HepG2 (cell line): ENCODE measurements around the gene TEF. TPM values are rescaled to one million over a fixed set of nuclear protein-coding genes. Genes with fewer than 3 reads are reported as not detected.

ENCODE experiments used
- ARID4A ChIP-seq: sonication (generic); formaldehyde crosslinking; IDR thresholded peaks from 2 replicates; pipeline ENCODE4 v1.5.0; 2020; ENCODE audit warnings: mild to moderate bottlenecking, missing genetic modification reagents, borderline replicate concordance
- ARNT ChIP-seq: fragments of 450-650 bp; IDR thresholded peaks from 2 replicates; pipeline ENCODE4 v1.6.1; 2017
- EED ChIP-seq: sonication (generic); formaldehyde crosslinking; IDR thresholded peaks from 2 replicates; pipeline ENCODE4 v1.5.0; 2020; ENCODE audit warnings: mild to moderate bottlenecking, missing genetic modification reagents
- HES4 ChIP-seq: sonication (generic); formaldehyde crosslinking; IDR thresholded peaks from 2 replicates; pipeline ENCODE4 v1.9.0; 2021; ENCODE audit warnings: mild to moderate bottlenecking, missing genetic modification reagents, borderline replicate concordance
- MLX ChIP-seq: IDR thresholded peaks from 2 replicates; pipeline ENCODE4 v1.6.1; 2016
- NFIC ChIP-seq: IDR thresholded peaks from 2 replicates; pipeline ENCODE4 v1.6.1; 2012; ENCODE audit warnings: mild to moderate bottlenecking, low read length, inconsistent platforms
- PLRG1 ChIP-seq: fragments of 450-650 bp; conservative IDR thresholded peaks from 2 replicates; pipeline ENCODE4 v1.6.1; 2016
- PRDM4 ChIP-seq: sonication (generic); formaldehyde crosslinking; IDR thresholded peaks from 2 replicates; pipeline ENCODE4 v1.9.0; 2021; ENCODE audit warnings: missing genetic modification reagents, borderline replicate concordance
- TFDP2 ChIP-seq: sonication (generic); formaldehyde crosslinking; IDR thresholded peaks from 2 replicates; pipeline ENCODE4 v1.4.0; 2020; ENCODE audit warnings: missing genetic modification reagents
- ZBTB14 ChIP-seq: sonication (generic); formaldehyde crosslinking; IDR thresholded peaks from 2 replicates; pipeline ENCODE4 v1.4.0; 2020; ENCODE audit warnings: missing genetic modification reagents
- ZBTB3 ChIP-seq: sonication (generic); formaldehyde crosslinking; IDR thresholded peaks from 2 replicates; pipeline ENCODE4 v1.4.0; 2020; ENCODE audit warnings: low read depth, mild to moderate bottlenecking, moderate library complexity, missing genetic modification reagents, borderline replicate concordance
- ZNF180 ChIP-seq: sonication (generic); formaldehyde crosslinking; IDR thresholded peaks from 2 replicates; pipeline ENCODE4 v1.4.0; 2020; ENCODE audit warnings: low read depth, missing genetic modification reagents, borderline replicate concordance
- ZNF296 ChIP-seq: sonication (generic); formaldehyde crosslinking; conservative IDR thresholded peaks from 2 replicates; pipeline ENCODE4 v1.5.0; 2020; ENCODE audit warnings: mild to moderate bottlenecking, missing genetic modification reagents
- ZNF30 ChIP-seq: sonication (generic); formaldehyde crosslinking; IDR thresholded peaks from 2 replicates; pipeline ENCODE4 v1.5.0; 2020; ENCODE audit warnings: mild to moderate bottlenecking, missing genetic modification reagents
- ZNF557 ChIP-seq: sonication (generic); formaldehyde crosslinking; IDR thresholded peaks from 2 replicates; pipeline ENCODE4 v1.4.0; 2020; ENCODE audit warnings: missing genetic modification reagents
- ZNF567 ChIP-seq: sonication (generic); formaldehyde crosslinking; IDR thresholded peaks from 2 replicates; pipeline ENCODE4 v1.8.1; 2023; ENCODE audit warnings: mild to moderate bottlenecking, missing genetic modification reagents, borderline replicate concordance
- ZNF576 ChIP-seq: sonication (generic); formaldehyde crosslinking; IDR thresholded peaks from 2 replicates; pipeline ENCODE4 v1.4.0; 2020; ENCODE audit warnings: mild to moderate bottlenecking, missing genetic modification reagents
- ZNF768 ChIP-seq: sonication (generic); formaldehyde crosslinking; IDR thresholded peaks from 2 replicates; pipeline ENCODE4 v1.4.0; 2020; ENCODE audit warnings: missing genetic modification reagents
- ZNF780A ChIP-seq: sonication (generic); formaldehyde crosslinking; IDR thresholded peaks from 2 replicates; pipeline ENCODE4 v1.8.0; 2022; ENCODE audit warnings: mild to moderate bottlenecking, missing genetic modification reagents, moderate library complexity
- polyA plus RNA-seq, 8 experiments: library from polyadenylated mRNA; depleted of rRNA in 3 of 8; stranded (reverse) in 7 of 8; unstranded in 1 of 8; fragments of >200 nt; fragmentation: Illumina TruSeq in 4 of 8; extraction: Trizol in 4 of 8; gene quantifications; 2 replicates each; pipeline versions ENCODE4 v1.2.1 to v1.2.3, GENCODE V29; 2011 to 2016; ENCODE audit warnings: low read depth in 4 of 8, missing spikeins in 1 of 8, mixed read lengths in 1 of 8; ENCODE audit not compliant: insufficient read depth in 1 of 8
- total RNA-seq, 5 experiments: library from RNA; depleted of rRNA; stranded (reverse); fragments of >200 nt; fragmentation: Illumina TruSeq; extraction: Trizol; gene quantifications; 2 replicates each; pipeline ENCODE4 v1.2.3, GENCODE V29; 2016; ENCODE audit warnings: low read depth in 1 of 5

The TEF gene
- total and polyA plus RNA-seq, 2 of the 13 experiments (the other 11 are each of a cell fraction or from before 2014, with no cell fraction given), result 7.6 to 11.2 TPM

GRCh38 chr22:41444360-41445128 is 62.8 kb downstream of the TEF start (continued):
- TF ChIP-seq PRDM4 (CRISPR knock-in tag) (no peak), ZNF576 (CRISPR knock-in tag) (no peak), NFIC (0 out of 2 replicates have a peak, but pooled peaks have one; percentile 8), ARNT (no peak), ZNF296 (CRISPR knock-in tag) (no peak), ZNF780A (no peak), EED (CRISPR knock-in tag) (no peak), ZNF180 (CRISPR knock-in tag) (no peak), ZNF567 (CRISPR knock-in tag) (no peak), ZNF30 (CRISPR knock-in tag) (no peak), ZBTB14 (no peak), HES4 (no peak), MLX (no peak), TFDP2 (peak; percentile 19; the same call in 1 of the 2 replicates), PLRG1 (no peak), ZNF768 (CRISPR knock-in tag) (no peak), ARID4A (CRISPR knock-in tag) (peak; percentile 48; the same call in 1 of the 2 replicates), ZNF557 (CRISPR knock-in tag) (no peak), ZBTB3 (CRISPR knock-in tag) (no peak)
